GM21447 (cell line): Measurements from ENCODE around the gene OTC.

Source experiments
- ATAC-seq: cut with Tn5 transposase; IDR thresholded peaks from one replicate; pipeline ENCODE4 v1.9.1; 2021; ENCODE audit not compliant: unreplicated experiment

The OTC gene

GRCh38 chrX:38465686-38466085 lies 113.3 kb downstream of the OTC start:
- no peak for ATAC-seq

DNA sequence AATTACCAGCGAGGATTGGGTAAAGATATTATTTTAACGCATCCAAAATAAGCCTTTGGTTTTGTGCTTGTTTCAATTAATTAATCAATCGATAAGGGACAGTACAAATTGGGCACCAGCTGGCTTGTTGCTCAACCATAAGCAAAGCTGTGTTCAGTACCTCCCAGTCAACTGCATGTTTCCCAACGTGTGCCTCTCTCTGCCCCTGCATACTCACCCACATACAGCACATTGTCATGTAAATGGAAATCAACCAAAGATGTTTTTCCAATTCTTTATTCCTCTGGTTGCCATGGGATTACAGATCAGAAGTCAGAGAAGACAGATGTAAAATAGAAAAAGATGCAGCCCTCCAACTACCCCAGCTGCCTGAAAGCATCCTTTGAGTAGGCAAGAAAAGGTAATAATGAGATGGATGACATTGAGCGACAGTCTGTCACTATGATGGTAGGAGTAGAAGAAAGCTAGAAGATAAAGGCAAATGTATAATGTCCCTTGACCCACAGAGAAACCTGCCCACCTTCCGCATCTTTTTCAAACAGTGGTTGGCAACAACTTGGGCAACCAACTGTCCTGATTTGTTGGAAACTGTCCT lies 116.3 kb downstream of the OTC start:
- no peak for ATAC-seq
